Left cardiac atrium (tissue), 2 donors: ENCODE results near the gene KRT40. TPM values are rescaled to one million over a fixed set of nuclear protein-coding genes. Genes with fewer than 3 reads are reported as not detected.

Experiments
- total RNA-seq, 2 donors: library from RNA; stranded (reverse); fragmentation: NEBNext Ultra II Directional; extraction: Animal tissue kit (Norgen Biotek cat#: 25700); gene quantifications; one replicate each; pipeline ENCODE4 v1.2.1, GENCODE V29; 2021
- donor health status: DM: no; HTN: yes; CAD: no; lungs with severe emphysema.
- donor health status: DM: yes; HTN: yes; CAD: no.

KRT40 gene
- total RNA-seq, 2 donors from 2014 or later, result not detected

Other genes starting within 250 kb of the KRT40 start
- not detected for gene KRT25, start 229.0 kb downstream of the KRT40 start, total RNA-seq
- gene KRT26, start 212.1 kb downstream of the KRT40 start, total RNA-seq, result not detected
- gene KRT27, start 201.8 kb downstream of the KRT40 start, total RNA-seq, result not detected
- not detected for gene KRT28, start 184.4 kb downstream of the KRT40 start, total RNA-seq
- gene KRT10, start 161.7 kb downstream of the KRT40 start, total RNA-seq, result 10 to 100 TPM; 57.0 to 68.8 TPM
- gene KRT12, start 117.1 kb downstream of the KRT40 start, total RNA-seq, result not detected
- gene KRT20, start 99.1 kb downstream of the KRT40 start, total RNA-seq, result not detected
- gene KRT23, start 46.7 kb downstream of the KRT40 start, total RNA-seq, result under 1 TPM in 1 of 2 donors, not detected in 1; 0.29 TPM
- gene KRT39, start 17.4 kb downstream of the KRT40 start, total RNA-seq, result not detected
- not detected for gene KRTAP3-3, start 9.8 kb upstream of the KRT40 start, total RNA-seq
- gene KRTAP3-2, start 15.6 kb upstream of the KRT40 start, total RNA-seq, result not detected
- gene KRTAP3-1, start 24.8 kb upstream of the KRT40 start, total RNA-seq, result not detected
- gene KRTAP1-5, start 42.9 kb upstream of the KRT40 start, total RNA-seq, result not detected
- gene KRTAP1-4, start 45.9 kb upstream of the KRT40 start, total RNA-seq, result not detected
- gene KRTAP1-3, start 50.5 kb upstream of the KRT40 start, total RNA-seq, result not detected
- not detected for gene KRTAP1-1, start 57.1 kb upstream of the KRT40 start, total RNA-seq
- not detected for gene KRTAP2-1, start 63.0 kb upstream of the KRT40 start, total RNA-seq
- not detected for gene KRTAP2-2, start 70.9 kb upstream of the KRT40 start, total RNA-seq
- not detected for gene KRTAP2-3, start 75.8 kb upstream of the KRT40 start, total RNA-seq
- gene KRTAP2-4, start 81.6 kb upstream of the KRT40 start, total RNA-seq, result not detected
- not detected for gene KRTAP4-7, start 99.8 kb upstream of the KRT40 start, total RNA-seq
- not detected for gene KRTAP4-8, start 113.8 kb upstream of the KRT40 start, total RNA-seq
- gene KRTAP4-16, start 117.9 kb upstream of the KRT40 start, total RNA-seq, result not detected
- gene KRTAP4-9, start 121.1 kb upstream of the KRT40 start, total RNA-seq, result not detected
- gene KRTAP4-11, start 134.0 kb upstream of the KRT40 start, total RNA-seq, result not detected
- gene KRTAP4-12, start 139.9 kb upstream of the KRT40 start, total RNA-seq, result not detected
- not detected for gene KRTAP4-6, start 156.2 kb upstream of the KRT40 start, total RNA-seq
- not detected for gene KRTAP4-5, start 165.5 kb upstream of the KRT40 start, total RNA-seq
- gene KRTAP4-4, start 176.4 kb upstream of the KRT40 start, total RNA-seq, result not detected
- not detected for gene KRTAP4-3, start 183.9 kb upstream of the KRT40 start, total RNA-seq
- gene KRTAP4-2, start 193.9 kb upstream of the KRT40 start, total RNA-seq, result not detected
- gene KRTAP4-1, start 200.6 kb upstream of the KRT40 start, total RNA-seq, result not detected
- gene KRTAP9-1, start 205.6 kb upstream of the KRT40 start, total RNA-seq, result not detected
- gene KRTAP9-2, start 242.3 kb upstream of the KRT40 start, total RNA-seq, result not detected
- gene KRTAP9-3, start 248.1 kb upstream of the KRT40 start, total RNA-seq, result not detected